DND-41 (cell line): Measurements from ENCODE around the gene CAPG.

Source experiments
- CTCF ChIP-seq: IDR thresholded peaks from 2 replicates; pipeline ENCODE4 v1.5.1; 2012; ENCODE audit warnings: borderline replicate concordance, low read length, moderate library complexity, mild to moderate bottlenecking; ENCODE audit not compliant: poor library complexity, severe bottlenecking; ENCODE audit errors: extremely low read depth
- EZH2 ChIP-seq: IDR thresholded peaks from 3 replicates; pipeline ENCODE4 v1.6.1; 2012; ENCODE audit warnings: borderline replicate concordance, low read depth, mild to moderate bottlenecking, moderate library complexity, low read length, inconsistent platforms; ENCODE audit not compliant: severe bottlenecking

DNA sequence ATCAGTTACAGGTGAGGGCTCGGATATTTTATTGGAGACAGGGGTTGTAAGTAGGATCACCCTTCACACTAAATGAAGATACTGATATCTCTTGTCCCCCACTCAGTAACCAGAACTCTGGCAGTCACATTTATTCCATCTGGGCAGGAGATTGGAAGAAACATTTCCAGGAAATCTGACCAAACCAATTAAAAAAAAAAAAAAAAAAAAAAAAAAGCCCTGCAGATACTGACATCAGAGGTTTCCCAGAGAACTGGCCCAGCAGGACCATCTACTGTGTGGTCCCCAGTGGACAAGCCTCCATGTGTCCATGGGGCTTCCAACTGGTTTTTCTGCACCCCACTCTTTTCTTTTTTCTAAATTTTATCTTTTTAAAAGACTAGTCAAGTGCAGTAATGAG, 49.6 kb upstream of the CAPG start:
- TF ChIP-seq CTCF (no peak), EZH2 (no peak)
